ENCODE results near the gene SPHK1. TPM values are rescaled to one million over a fixed set of nuclear protein-coding genes. Genes with fewer than 3 reads are reported as not detected.

Gene SPHK1
- total RNA-seq, 4 donors from 2014 or later: 14.7 to 29.2 (median 18.9) TPM

DNA sequence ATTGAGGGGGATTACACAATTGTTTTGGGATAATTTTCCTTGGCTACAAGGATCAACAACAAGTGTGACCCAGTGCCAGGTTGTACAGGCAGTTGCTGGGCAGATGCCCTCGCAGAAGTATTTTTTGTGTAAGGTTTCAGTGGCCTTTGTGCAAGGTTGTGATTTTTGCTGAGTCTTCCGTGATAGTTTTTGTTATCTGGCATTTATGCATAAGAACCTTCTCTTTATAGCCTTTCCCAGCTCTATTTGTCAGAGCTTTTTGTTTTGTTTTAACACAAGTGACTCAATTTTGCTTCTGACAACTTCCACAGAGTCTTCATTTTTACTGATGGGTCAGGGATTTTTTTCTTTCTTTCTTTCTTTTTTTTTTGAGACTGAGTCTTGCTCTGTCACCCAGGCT is 23.9 kb upstream of the SPHK1 start:
- Histone ChIP-seq H3K36me3 (no peaks in the 10 kb centered on the region), H3K9me3 (no peaks in the 10 kb centered on the region), H3K4me1 (peaks cover 0 to 26% (median 9%) of the 10 kb centered on the region in 3 donors), H3K4me3 (no peak overlapping the region), H3K27me3 (no peaks in the 10 kb centered on the region), H3K27ac (peak overlapping the region in 2 of 4 donors; percentile 70 to 75)
- 58 to 63% methylated on average over 2 of the region's 2 CpGs for WGBS, 2 donors (ENCODE audit: low coverage in 1 of 2)
- ATAC-seq: no peak
- TF ChIP-seq POLR2A (IDR thresholded peaks at IDR 0.05): no peak
- TF ChIP-seq, protein P1, sequence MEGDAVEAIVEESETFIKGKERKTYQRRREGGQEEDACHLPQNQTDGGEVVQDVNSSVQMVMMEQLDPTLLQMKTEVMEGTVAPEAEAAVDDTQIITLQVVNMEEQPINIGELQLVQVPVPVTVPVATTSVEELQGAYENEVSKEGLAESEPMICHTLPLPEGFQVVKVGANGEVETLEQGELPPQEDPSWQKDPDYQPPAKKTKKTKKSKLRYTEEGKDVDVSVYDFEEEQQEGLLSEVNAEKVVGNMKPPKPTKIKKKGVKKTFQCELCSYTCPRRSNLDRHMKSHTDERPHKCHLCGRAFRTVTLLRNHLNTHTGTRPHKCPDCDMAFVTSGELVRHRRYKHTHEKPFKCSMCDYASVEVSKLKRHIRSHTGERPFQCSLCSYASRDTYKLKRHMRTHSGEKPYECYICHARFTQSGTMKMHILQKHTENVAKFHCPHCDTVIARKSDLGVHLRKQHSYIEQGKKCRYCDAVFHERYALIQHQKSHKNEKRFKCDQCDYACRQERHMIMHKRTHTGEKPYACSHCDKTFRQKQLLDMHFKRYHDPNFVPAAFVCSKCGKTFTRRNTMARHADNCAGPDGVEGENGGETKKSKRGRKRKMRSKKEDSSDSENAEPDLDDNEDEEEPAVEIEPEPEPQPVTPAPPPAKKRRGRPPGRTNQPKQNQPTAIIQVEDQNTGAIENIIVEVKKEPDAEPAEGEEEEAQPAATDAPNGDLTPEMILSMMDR (IDR thresholded peaks at IDR 0.05): no peak
- TF ChIP-seq EP300 (IDR thresholded peaks at IDR 0.05): no peak
- no peak for TF ChIP-seq POLR2AphosphoS5 (IDR thresholded peaks at IDR 0.05)

DNA sequence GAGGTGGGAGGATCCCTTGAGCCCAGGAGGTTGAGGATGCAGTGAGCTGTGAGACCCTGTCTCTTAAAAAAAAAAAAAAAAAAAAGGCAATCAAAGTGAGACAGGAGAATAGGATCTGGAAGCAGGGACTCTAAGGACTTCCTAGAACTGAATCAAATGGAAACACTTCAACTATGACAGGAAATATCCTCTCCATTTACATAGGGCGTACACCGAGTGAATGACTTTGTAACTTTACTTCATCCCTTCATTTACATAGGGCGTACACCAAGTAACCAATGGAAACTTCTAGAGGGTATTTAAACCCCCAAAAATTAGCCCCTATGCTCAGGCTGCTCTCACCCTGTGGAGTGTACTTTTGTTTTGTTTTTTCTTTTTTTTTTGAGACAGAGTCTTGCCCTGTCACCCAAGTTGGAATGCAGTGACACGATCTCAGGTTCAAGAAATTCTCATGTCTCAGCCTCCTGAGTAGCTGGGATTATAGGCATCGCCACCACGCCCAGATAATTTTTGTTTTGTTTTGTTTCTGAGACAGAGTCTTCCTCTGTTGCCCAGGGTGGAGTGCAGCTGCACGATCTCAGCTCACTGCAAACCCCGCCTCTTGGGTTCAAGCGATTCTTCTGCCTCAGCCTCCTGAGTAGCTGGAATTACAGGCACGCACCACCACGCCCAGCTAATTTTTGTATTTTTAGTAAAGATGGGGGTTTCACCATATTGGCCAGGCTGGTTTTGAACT is 21.1 kb upstream of the SPHK1 start:
- Histone ChIP-seq H3K4me3 (no peak overlapping the region), H3K27me3 (no peaks in the 10 kb centered on the region), H3K27ac (peak overlapping the region in 1 of 4 donors; percentile 75), H3K9me3 (no peaks in the 10 kb centered on the region), H3K36me3 (no peaks in the 10 kb centered on the region), H3K4me1 (peaks cover 0 to 26% (median 9%) of the 10 kb centered on the region in 3 donors)
- 80 to 87% methylated on average over 9 to 11 of the region's 11 CpGs for WGBS, 2 donors (ENCODE audit: low coverage in 1 of 2)
- no peak for ATAC-seq
- TF ChIP-seq EP300 (IDR thresholded peaks at IDR 0.05) (no peak), POLR2AphosphoS5 (IDR thresholded peaks at IDR 0.05) (no peak), POLR2A (IDR thresholded peaks at IDR 0.05) (no peak)
- TF ChIP-seq, protein P1 (IDR thresholded peaks at IDR 0.05): no peak

DNA sequence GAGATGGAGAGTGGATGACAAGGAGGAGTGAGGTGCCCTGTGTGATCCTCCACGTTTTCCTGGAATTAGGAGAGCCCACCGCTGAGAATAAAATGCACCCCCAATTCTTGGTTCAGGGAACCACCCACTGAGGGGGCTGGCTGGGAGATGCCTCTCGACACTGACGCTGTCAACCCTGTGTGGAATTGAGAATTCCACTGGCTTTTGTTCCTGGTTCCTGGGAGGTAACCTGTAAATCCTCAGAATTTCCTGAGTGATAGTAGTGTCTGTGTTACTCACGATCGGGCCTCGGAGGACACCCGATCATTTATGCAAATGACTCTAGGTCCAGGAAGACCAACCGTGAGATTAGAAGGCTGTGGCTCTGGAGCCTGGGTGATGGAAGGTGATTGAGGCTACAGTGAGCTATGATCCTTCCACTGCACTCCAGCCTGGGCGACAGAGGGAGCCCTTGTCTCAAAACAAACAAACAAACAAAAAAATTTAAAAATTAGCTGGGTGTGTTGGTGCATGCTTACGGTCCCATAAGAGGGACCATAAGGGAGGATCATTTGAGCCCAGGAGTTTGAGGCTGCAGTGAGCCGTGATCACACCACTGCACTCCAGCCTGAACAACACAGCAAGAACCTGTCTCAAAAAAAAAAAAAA is 19.0 kb upstream of the SPHK1 start:
- Histone ChIP-seq H3K27me3 (no peaks in the 10 kb centered on the region), H3K9me3 (no peaks in the 10 kb centered on the region), H3K4me3 (no peak overlapping the region), H3K4me1 (peaks cover 0 to 35% (median 9%) of the 10 kb centered on the region in 3 donors), H3K36me3 (no peaks in the 10 kb centered on the region), H3K27ac (no peak overlapping the region)
- no peak for ATAC-seq
- 63 to 100% methylated on average over 1 to 12 of the region's 12 CpGs for WGBS, 2 donors (ENCODE audit: low coverage in 1 of 2)
- TF ChIP-seq POLR2AphosphoS5 (IDR thresholded peaks at IDR 0.05): no peak
- no peak for TF ChIP-seq POLR2A (IDR thresholded peaks at IDR 0.05)
- no peak for TF ChIP-seq EP300 (IDR thresholded peaks at IDR 0.05)
- TF ChIP-seq, protein P1 (IDR thresholded peaks at IDR 0.05): no peak

DNA sequence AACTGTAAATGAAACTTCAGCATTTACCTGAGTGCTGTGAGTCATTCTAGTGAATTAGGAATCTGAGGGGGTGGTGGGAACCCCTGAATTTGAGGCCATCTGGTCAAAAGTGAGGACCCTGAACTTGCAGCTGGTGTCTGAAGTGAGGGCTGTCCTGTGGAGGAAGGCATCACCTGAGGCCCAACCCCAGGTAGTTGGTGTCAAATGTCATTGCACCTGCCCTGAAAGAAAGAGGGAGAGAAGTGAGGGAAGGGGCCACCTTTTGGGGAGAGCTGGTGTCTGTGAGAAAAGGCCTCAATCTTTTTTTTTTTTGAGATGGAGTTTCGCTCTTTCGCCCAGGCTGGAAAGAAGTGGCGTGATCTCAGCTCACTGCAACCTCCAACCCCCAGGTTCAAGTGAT is 18.2 kb upstream of the SPHK1 start:
- peaks cover 0 to 34% (median 9%) of the 10 kb centered on the region in 3 donors for H3K4me1 ChIP-seq
- H3K27me3 ChIP-seq: no peaks in the 10 kb centered on the region
- H3K4me3 ChIP-seq: no peak overlapping the region
- no peak for ATAC-seq
- H3K9me3 ChIP-seq: no peaks in the 10 kb centered on the region
- TF ChIP-seq POLR2AphosphoS5 (IDR thresholded peaks at IDR 0.05): no peak
- TF ChIP-seq EP300 (IDR thresholded peaks at IDR 0.05): no peak
- TF ChIP-seq, protein P1 (IDR thresholded peaks at IDR 0.05): no peak
- no peak for TF ChIP-seq POLR2A (IDR thresholded peaks at IDR 0.05)
- no peak overlapping the region for H3K27ac ChIP-seq
- no peaks in the 10 kb centered on the region for H3K36me3 ChIP-seq
- 73% methylated on average over 2 of the region's 3 CpGs; no CpG with 5 or more reads in 1 of the 2 donors for WGBS, 2 donors (ENCODE audit: low coverage in 1 of 2)
